Measurements from ENCODE around the gene BRD3.

The BRD3 gene

DNA sequence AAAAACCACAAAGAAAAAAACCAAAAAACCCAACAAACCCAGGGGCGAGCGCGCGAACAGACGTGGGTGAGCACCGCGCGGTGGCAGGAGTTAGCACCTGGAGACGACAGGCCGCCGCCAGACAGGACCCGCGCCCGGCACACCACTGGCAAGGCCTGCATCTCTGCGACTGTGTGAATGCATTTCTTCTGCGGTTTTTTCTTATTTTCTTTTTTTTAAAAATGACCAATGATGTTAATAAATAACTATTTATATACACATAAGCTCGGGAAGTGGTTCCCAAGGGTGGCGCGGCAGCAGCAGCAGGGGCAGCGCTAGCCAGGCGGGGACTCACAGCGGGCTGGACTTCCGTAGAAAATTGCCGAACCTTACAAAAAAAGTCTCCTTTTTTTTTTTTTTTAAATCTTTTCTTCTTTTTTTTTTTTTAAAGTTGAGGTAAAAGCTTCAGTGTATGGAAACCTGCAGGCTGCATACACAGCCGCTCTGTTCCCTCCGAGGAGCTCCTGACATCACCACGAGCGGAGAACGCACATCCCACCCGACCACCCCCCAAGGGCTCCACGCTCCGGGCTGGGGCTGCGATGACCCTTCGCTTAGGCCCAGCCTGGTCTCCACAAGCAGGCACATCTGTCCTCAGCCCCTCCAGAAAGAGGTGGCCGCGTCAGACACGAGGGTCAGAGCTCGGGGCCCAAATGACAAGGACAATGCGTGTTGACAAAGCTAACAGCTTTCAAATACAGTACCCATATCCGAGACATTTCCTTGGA is 35.2 kb downstream of the BRD3 start:
- H3K36me3 ChIP-seq (replicated peaks; ENCODE audit: low read depth, low read length), result peaks cover 18% of the 10 kb centered on the region

GRCh38 chr9:134031783-134032182 is 36.0 kb downstream of the BRD3 start:
- no peaks in the 10 kb centered on the region for H3K9me3 ChIP-seq (ENCODE audit: insufficient read depth, low read length)
- H3K27me3 ChIP-seq (ENCODE audit: low read depth, low read length), result no peaks in the 10 kb centered on the region
- no peak overlapping the region for H3K4me2 ChIP-seq (ENCODE audit: low read length)
- peaks cover 17% of the 10 kb centered on the region for H3K36me3 ChIP-seq (replicated peaks; ENCODE audit: low read depth, low read length)
- no peak for TF ChIP-seq EZH2phosphoT487 (IDR thresholded peaks at IDR 0.05; ENCODE audit: low read depth)
- TF ChIP-seq CTCF (IDR thresholded peaks at IDR 0.05; ENCODE audit: low read depth, low read length), result no peak
- 0 out of 2 replicates have a peak, but pooled peaks cover 2% of the 10 kb centered on the region for H4K20me1 ChIP-seq (ENCODE audit: insufficient read depth, low read length)
- no peak overlapping the region for H3K4me3 ChIP-seq (ENCODE audit: low read length)
- H2AFZ ChIP-seq (ENCODE audit: low read depth, low read length), result no peak overlapping the region
- no peaks in the 10 kb centered on the region for H3K79me2 ChIP-seq (ENCODE audit: low read length)
- H3K9ac ChIP-seq (ENCODE audit: low read length), result no peak overlapping the region
- no peaks in the 10 kb centered on the region for H3K4me1 ChIP-seq (ENCODE audit: low read length)
- H3K27ac ChIP-seq (ENCODE audit: low read length), result no peak overlapping the region

More for the DNA sequence above, 35.2 kb downstream of the BRD3 start:
- Histone ChIP-seq H3K27me3 (ENCODE audit: low read depth, low read length) (no peaks in the 10 kb centered on the region), H2AFZ (ENCODE audit: low read depth, low read length) (no peak overlapping the region), H4K20me1 (ENCODE audit: insufficient read depth, low read length) (0 out of 2 replicates have a peak, but pooled peaks cover 2% of the 10 kb centered on the region), H3K4me1 (ENCODE audit: low read length) (no peaks in the 10 kb centered on the region), H3K9me3 (ENCODE audit: insufficient read depth, low read length) (no peaks in the 10 kb centered on the region), H3K4me3 (ENCODE audit: low read length) (no peak overlapping the region), H3K79me2 (ENCODE audit: low read length) (no peaks in the 10 kb centered on the region), H3K9ac (ENCODE audit: low read length) (no peak overlapping the region), H3K27ac (ENCODE audit: low read length) (no peak overlapping the region), H3K4me2 (ENCODE audit: low read length) (no peak overlapping the region)
- TF ChIP-seq EZH2phosphoT487 (IDR thresholded peaks at IDR 0.05; ENCODE audit: low read depth) (no peak), CTCF (IDR thresholded peaks at IDR 0.05; ENCODE audit: low read depth, low read length) (no peak)

- Histone ChIP-seq H3K27ac (ENCODE audit: low read length) (no peak overlapping the region), H3K27me3 (ENCODE audit: low read depth, low read length) (no peaks in the 10 kb centered on the region), H3K36me3 (replicated peaks; ENCODE audit: low read depth, low read length) (peaks cover 17% of the 10 kb centered on the region), H3K4me1 (ENCODE audit: low read length) (peaks cover 6% of the 10 kb centered on the region), H2AFZ (ENCODE audit: low read depth, low read length) (no peak overlapping the region), H3K4me3 (ENCODE audit: low read length) (no peak overlapping the region), H3K9ac (ENCODE audit: low read length) (no peak overlapping the region), H3K9me3 (ENCODE audit: insufficient read depth, low read length) (no peaks in the 10 kb centered on the region), H4K20me1 (ENCODE audit: insufficient read depth, low read length) (0 out of 2 replicates have a peak, but pooled peaks cover 2% of the 10 kb centered on the region), H3K4me2 (ENCODE audit: low read length) (no peak overlapping the region), H3K79me2 (ENCODE audit: low read length) (no peaks in the 10 kb centered on the region)
- no peak for TF ChIP-seq EZH2phosphoT487 (IDR thresholded peaks at IDR 0.05; ENCODE audit: low read depth)
- no peak for TF ChIP-seq CTCF (IDR thresholded peaks at IDR 0.05; ENCODE audit: low read depth, low read length)
These were observed 36.9 kb downstream of the BRD3 start for GRCh38 chr9:134030821-134031470.
